GM19455 (cell line): ENCODE results near the gene MYO7B.

Experiments
- ATAC-seq: cut with Tn5 transposase; IDR thresholded peaks from one replicate; pipeline ENCODE4 v1.9.1; 2021; ENCODE audit not compliant: unreplicated experiment

Gene MYO7B

GRCh38 chr2:127659408-127660290 lies 124.2 kb downstream of the MYO7B start:
- ATAC-seq, result no peak

- ATAC-seq, result no peak
Observed at GRCh38 chr2:127660291-127660578, 124.8 kb downstream of the MYO7B start.

GRCh38 chr2:127661072-127661649 lies 125.7 kb downstream of the MYO7B start:
- ATAC-seq, result no peak

GRCh38 chr2:127661949-127662510 lies 126.5 kb downstream of the MYO7B start:
- no peak for ATAC-seq

- ATAC-seq, result no peak
Observed at GRCh38 chr2:127662937-127663565, 127.6 kb downstream of the MYO7B start.

DNA sequence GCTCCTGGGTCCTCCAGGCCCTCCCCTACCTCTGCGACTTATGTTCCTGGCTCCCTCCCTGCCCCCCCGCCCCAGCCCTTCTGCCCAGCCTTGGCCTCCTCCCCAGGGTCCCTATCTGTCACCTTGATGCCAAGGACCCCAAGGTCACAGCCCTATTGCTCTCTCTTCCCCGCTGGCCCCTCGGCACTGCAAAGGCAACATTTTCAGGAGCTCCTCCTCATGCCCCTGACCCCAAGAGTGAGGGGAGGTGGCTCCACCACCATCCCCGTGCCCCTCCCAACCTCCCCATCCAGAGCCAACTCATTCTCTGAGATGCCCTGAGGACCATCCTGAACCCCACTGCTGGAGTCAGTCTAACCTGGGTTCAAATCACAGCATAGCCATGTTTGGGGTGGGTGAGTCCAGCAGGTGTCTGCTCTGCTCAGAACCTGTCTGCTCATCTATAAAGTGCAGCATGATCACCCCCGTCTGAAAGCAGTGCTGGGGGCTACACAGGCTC lies 128.1 kb downstream of the MYO7B start:
- ATAC-seq, result no peak

DNA sequence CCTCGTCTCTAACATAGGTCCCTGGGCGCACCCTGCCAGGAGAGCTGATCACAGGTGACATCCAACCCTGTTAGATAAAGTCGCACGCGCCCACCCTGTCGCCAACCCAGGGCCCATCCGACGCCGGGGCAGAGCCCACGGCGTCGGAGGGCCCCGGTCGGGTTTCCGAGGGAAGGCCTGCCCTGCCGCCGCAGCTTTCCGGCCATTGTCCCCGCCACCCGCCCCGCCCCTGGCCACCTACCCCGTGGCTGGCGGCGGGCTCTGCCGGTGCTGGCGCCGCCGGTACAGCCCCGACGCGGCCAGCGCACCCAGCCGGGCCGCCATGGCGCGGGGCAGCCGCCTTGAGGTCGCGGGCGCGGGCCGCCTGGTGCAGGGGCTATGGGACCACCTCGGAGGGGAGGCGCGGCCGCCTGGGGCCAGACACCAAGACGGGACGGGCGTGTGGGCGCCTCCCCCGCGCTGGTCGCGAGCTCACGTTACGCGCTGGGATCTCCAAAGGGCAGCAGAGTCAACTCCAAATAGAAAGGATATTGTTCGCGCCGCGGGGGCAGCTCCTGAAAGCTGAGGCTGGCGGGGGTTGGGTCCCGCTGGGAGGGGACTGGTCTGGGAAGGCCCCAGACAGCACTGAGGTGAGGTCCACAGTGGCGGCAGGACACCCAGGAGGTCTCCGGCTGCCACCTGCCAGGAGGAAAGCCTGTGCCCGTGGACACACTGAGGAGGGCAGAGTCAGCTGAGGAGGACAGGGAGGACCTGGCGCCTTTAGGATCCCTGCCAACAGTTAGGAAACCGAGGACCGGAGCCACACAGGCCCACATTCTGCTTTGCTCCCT lies 128.8 kb downstream of the MYO7B start:
- ATAC-seq, result no peak

DNA sequence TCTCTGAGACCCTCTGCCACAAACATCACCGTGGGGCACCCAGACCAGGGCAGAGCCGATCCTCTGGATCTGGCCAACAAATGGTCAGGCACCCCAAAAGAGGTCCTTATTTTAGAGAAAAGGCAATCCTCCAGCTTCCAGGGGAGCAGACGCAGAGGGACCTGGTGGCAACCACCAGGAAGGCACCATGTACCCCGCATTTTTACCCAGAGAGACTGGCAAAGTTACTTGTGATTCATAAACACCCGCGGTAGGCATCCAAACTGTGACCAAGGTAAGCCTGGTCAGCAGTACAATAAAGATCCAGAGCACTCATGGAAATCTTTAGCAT lies 129.4 kb downstream of the MYO7B start:
- ATAC-seq, result no peak

DNA sequence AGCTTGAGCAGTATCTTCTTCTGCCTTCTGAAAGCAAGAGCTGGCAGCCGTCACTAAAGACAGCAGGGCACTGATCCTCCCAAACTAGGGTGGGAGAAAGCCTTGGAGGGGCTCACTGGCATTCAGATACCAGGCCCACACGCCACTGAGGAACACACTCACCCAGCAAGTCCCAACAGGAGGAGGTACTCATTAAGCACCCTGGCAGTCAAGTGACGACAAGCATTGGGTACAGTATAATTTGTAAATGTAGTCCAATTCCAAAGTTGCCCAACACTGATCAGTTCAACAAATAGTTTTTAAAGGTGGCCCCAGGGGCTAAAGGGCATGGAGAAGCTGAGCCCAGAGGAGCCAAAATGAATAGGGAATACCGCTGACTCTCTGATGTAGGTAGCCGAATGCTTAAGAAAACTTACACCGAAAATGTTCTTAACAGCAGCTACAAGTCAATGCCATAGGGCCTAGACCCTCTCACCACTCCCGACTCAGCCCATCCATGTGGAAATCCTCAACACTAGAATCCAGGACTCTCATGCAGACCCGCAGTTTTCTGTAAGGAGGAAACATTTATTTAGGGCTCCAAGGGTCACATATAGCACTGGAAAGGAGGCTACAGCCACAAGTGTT lies 129.9 kb downstream of the MYO7B start:
- no peak for ATAC-seq

DNA sequence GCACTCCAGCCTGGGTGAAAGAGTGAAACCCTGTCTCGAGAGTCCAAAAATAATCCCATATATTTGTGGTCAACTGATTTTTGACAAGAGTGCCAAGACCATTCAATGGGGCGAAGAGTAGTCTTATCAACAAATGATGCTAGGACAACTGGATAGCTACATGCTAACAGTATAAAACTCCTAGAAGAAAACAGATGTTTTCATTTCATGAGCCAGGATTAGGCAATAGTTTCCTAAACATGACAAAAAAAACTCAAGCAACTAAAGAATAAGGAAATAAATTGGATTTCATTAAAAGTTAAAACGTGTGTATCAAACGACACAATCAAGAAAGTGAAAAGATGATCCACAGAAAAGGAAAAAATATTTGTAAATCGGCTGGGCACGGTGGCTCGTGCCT lies 133.6 kb downstream of the MYO7B start:
- ATAC-seq, result no peak

DNA sequence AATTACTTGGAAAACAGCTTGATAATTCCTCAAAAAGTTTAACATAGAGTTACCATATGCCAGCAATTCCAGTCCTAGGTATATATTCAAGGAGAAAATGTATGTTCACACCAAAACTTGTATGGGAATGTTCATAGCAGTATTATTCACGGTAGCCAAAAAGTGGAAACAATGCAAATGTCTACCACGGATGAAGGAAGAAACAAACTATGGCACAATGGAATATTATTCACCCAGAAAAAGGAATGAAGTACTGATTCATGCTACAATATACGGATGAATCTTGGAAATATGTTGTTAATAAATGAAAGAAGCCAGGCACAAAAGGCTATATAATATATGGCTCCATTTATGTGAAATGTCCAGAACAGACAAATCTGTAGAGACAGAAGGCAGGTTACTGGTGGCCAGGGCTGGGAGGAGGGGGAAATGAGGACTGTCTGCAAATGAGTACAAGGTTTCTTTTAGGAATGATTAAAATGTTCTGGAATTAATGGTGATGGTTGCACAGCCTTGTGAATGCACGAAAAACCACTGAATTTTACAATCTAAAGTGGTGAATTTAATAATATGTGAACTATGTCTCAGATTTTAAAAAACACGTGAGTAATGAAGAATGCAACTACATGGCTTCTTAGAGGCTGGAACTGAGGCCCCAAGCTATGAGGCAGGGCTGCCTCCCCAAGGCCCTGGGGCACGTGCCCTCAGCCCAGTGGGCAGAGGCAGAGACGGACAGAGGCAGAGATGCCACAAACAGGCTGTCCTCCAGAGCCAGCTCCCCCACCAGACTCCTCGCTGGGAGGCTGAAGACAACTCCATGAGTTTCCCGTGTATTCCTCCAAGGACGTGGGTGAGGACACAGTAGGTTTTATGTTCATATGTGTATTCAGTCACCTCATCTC lies 134.8 kb downstream of the MYO7B start:
- ATAC-seq, result no peak

DNA sequence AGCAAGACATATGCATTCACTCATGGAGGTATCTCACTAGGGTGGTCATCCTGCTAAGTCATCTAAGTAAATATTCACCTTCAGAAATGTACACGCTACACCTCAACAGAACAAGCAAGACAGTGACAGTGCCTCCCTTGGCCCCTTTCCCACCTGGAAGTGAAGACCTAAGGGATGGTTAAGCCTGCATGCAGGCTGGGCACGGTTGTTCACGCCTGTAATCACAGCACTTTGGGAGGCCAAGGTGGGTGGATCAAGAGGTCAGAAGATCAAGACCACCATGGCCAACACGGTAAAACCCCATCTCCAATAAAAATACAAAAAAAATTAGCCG lies 135.4 kb downstream of the MYO7B start:
- no peak for ATAC-seq

DNA sequence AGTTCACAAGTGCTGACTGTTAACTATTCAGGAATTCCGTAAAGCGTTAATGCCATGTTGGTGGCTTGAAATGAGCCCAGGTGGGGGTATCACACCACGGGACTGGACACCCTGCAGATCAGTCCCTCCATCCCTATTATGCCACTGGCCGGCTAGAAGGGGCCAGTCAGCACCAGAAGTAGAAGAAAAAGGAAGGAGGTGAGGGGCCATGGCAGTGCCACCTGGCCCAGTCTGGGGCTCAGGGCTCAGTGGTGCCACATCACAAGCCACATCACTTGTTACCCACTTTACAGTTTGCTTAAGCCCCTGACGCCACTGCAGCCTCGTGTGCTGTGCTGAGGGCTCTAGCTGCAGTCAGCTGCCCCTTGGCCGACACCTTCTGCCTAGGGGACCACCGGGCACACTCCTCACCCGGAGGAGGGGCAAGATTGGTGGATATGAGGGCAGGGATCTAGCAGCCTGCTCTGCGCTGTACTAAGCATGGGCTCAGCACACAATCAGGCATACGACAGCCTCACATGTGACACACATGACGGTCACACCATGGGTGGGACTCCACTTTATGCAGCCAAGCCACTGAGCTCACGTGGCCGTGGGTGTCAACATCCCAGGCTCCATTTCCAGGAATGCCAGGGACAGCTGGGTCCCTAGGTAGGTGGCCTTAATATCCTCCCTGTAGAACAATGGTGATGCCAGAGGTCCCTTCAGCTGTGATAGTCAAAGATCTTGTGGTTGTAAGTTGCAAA lies 136.2 kb downstream of the MYO7B start:
- ATAC-seq, result no peak

GRCh38 chr2:127672341-127673224 lies 137.1 kb downstream of the MYO7B start:
- no peak for ATAC-seq

GRCh38 chr2:127673291-127674069 lies 138.0 kb downstream of the MYO7B start:
- no peak for ATAC-seq

DNA sequence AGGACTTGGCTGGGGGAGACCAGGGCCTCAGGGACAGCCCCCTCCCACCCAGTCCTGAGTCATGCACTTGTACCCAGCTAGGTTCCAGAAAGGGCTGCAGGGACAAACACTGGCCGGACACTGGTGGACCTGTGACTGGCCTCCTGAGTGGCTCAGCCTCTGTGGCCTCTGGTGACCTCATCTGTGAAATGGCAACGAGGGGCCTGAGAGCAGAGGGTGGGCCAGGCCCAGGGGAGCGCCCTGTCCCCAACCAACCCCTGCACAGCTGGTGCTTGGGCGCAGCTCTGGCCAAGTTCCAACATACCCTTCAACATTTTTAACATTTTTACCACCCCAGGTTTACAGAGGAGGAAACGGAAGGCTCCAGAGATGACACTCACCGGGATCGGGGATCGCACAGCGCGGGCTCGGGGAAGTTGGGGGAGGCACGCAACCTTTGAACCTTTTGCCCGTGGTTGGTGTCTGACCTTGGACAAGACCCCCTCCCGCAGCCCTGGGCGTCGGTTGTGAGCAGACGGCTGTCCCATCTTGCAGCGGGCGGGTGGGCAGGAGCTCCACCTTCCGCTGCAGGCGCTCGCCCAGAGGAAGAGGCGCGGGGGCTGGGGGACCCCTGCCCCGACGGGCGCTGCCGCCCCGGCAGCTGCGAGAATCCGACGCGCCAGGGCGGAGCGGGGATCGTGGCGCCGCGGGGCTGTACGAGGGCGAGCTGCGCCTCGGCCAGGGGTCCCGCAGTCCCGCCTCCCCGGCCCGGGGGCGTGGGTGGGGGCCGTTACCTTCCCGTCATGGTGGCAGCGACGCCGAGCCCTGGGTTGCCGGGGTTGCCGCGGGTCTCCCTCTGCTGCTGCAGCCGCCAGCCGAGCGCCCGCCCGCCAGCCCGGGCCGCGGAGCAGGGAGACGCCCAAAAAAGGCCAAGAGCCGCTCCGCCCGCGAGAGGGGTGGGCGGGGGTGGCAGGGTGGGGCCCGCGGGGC lies 139.0 kb downstream of the MYO7B start:
- ATAC-seq, result no peak
